HG02943 (cell line): ENCODE data around the gene RHBDL1.

Experiments
- ATAC-seq: cut with Tn5 transposase; IDR thresholded peaks from one replicate; pipeline ENCODE4 v1.9.1; 2021; ENCODE audit warnings: mild to moderate bottlenecking, low read depth, moderate library complexity; ENCODE audit not compliant: unreplicated experiment

Gene RHBDL1

DNA sequence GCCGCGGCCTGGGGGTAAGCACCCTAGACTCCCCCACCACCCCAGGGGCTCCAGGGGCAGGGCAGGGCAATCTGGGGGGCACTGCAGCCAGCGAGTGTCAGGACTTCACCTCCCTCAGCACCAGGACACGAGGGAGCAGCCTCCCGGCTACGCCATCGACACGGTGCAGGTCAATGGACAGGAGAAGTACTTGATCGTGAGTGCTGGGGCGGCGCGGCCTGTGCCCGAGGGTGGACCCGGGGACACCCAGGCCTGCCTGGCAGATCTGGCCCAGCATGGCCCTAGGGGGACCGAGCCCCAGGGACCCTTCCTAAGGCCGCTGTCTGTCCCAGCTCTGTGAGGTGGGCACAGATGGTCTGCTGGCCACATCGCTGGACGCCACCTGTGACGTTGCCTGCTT, 3.1 kb upstream of the RHBDL1 start:
- ATAC-seq, result no peak

DNA sequence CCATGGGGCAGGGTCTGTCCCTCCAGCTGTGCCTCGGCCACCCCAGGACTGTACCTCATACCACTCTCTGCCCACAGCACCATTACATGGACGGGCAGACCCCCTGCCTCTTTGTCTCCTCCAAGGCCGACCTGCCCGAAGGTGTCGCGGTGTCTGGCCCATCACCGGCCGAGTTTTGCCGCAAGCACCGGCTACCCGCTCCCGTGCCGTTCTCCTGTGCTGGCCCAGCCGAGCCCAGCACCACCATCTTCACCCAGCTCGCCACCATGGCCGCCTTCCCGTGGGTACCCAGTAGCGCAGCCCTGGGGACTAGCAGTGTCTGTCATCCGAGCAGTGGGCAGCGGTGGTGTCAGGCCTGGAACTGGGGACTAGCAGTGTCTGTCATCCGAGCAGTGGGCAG, 2.6 kb upstream of the RHBDL1 start:
- ATAC-seq, result no peak

DNA sequence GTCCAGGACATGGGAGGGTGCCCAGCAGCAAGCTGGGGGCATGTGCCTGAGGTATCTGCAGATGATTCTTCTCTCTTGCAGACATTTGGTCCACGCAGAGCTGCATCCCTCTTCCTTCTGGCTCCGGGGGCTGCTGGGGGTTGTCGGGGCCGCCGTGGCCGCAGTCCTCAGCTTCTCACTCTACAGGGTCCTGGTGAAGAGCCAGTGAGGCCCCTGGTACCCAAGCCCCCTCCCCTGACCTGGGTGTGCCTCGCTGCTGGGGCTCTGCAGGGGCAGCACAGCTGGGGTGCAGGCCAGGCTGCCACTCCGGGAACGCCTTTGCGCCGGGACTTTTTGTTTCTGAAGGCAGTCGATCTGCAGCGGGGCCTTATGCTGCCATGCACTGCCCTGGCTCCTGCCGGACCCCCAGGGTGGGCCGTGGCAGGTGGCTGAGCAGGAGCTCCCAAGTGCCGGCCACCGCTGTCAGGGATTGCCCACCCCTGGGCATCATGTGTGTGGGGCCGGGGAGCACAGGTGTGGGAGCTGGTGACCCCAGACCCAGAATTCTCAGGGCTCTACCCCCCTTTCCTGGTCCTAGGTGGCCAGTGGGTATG, 2.0 kb upstream of the RHBDL1 start:
- no peak for ATAC-seq

DNA sequence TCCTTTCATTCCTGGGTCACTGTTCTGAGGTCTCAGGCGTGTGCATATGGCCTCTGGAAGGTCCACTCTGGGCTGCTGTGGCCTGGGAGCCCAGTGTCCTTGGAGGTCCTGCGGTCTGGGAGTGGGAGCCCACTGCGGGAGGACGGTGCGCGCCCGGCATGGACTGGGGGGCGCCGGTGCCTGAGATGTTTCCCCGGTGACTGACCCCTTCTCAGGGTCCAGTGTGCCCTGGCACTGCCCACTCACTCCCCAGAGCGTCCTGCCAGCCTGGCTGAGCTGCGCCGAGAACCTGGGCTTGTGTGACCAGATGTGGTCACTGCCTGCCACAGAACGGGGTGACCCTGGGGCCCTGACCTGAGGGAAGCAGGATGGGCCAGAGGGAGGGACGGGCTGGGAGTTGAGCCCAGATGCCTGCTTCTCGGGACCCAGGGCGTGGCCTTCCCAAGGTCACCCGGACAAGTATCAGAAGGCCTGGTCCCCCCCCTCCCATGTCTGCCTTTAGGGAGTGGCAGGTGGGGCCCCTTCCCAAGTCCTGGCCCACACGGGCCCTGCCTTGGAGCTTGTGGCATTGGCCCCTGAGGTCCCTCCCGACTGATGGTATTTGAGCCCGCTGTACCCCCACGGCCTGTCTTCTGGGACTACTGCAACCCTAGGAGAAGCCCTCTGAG, 1.1 kb upstream of the RHBDL1 start:
- no peak for ATAC-seq

DNA sequence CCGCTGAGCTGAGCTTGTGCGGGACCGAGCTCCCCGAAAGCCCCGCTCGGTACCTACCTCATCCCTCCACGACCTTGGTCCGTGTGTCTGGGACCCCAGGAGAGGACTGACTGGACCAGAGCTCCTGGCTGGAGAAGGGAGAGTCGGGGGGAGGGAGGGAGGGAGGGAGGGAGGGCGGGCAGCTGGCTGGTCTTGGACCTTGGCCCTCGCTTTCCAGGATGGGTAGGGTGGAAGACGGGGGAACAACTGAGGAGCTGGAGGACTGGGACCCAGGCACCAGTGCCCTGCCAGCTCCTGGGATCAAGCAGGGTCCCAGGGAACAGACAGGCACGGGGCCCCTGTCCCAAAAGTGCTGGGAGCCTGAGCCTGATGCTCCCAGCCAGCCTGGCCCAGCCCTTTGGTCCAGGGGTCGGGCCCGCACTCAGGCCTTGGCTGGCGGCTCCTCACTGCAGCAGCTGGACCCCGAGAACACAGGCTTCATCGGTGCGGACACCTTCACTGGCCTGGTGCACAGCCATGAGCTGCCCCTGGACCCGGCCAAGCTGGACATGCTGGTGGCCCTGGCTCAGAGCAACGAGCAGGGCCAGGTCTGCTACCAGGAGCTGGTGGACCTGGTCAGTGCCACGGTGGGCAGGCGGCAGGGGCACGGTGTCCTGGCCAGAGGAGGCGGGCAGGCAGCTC, 553 bp downstream of the RHBDL1 start:
- ATAC-seq, result no peak

DNA sequence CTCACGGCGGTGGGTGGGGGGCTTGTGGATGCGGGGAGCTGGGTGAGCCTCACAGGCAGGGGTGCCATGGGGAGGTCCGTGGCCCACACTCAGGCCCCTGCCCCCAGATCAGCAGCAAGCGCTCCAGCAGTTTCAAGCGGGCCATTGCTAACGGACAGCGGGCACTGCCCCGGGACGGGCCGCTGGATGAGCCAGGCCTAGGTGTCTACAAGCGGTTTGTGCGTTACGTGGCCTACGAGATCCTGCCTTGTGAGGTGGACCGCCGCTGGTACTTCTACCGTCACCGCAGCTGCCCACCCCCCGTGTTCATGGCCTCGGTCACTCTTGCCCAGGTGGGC, 1.1 kb downstream of the RHBDL1 start:
- ATAC-seq, result no peak

DNA sequence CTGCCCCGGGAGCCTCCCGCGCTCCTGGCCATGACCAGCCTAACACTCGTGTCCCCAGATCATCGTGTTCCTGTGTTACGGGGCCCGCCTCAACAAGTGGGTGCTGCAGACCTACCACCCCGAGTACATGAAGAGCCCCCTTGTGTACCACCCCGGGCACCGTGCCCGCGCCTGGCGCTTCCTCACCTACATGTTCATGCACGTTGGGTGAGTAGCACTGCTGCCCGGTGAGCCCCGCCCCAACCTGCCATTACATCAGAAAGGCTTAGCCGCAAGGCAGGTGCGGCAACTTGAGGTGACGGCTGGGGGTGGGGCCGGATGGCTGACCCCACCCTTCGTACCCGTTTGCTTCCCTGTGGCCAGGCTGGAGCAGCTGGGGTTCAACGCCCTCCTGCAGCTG, 1.4 kb downstream of the RHBDL1 start:
- ATAC-seq, result no peak

DNA sequence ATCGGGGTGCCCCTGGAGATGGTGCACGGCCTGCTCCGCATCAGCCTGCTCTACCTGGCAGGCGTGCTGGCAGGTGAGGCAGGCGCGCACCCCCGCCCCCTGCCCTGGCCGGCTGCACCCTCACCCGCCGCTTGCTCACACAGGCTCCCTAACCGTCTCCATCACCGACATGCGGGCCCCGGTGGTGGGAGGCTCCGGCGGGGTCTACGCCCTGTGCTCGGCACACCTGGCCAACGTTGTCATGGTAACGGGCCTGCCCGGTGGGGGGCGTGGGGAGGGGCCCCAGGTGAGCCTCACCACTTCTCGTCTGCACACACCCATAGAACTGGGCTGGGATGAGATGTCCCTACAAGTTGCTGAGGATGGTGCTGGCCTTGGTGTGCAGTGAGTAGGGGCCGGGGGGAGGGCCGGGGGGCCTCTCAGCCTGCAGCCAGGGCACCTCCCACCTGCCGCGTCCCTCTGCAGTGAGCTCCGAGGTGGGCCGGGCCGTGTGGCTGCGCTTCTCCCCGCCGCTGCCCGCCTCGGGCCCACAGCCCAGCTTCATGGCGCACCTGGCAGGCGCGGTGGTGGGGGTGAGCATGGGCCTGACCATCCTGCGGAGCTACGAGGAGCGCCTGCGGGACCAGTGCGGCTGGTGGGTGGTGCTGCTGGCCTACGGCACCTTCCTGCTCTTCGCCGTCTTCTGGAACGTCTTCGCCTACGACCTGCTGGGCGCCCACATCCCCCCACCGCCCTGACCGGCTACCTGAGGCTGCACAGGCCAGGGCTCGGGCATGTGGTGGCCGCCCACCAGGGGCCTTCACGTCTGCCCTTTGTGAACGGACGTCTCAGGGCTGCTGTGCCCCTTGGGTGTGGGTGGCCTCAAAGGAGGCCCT, 2.1 kb downstream of the RHBDL1 start:
- ATAC-seq, result no peak

DNA sequence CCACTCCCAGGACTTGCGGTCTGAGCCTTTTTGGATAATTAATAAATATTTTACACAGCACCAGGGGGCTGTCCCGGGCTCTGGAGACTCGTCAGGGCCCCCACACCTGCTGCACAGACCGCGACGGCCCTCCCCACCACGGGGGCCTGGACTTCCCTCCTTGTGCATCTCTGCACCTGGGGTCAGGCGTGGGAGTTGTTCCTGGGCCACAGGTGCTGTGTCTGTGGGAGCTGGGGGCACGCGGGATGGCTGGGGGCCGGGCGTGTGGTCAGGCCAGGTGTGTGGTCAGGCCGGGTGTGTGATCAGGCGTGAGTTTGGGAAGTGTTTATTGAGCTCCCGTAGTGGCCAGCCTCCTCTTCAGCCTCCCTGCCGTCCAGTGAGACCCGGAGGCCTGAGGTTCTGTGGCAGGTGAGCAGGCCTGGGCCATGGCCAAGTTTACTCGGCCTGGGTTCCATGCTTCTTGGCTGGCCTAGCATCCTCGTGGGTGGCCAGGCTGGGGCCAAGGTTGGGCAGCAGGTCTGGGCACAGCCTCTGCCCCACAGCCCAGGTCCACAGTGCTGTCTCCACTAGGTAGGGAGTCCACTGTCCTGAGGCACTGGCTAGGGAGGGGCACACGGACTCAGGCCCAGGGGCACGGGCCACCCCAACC, 2.9 kb downstream of the RHBDL1 start:
- no peak for ATAC-seq

DNA sequence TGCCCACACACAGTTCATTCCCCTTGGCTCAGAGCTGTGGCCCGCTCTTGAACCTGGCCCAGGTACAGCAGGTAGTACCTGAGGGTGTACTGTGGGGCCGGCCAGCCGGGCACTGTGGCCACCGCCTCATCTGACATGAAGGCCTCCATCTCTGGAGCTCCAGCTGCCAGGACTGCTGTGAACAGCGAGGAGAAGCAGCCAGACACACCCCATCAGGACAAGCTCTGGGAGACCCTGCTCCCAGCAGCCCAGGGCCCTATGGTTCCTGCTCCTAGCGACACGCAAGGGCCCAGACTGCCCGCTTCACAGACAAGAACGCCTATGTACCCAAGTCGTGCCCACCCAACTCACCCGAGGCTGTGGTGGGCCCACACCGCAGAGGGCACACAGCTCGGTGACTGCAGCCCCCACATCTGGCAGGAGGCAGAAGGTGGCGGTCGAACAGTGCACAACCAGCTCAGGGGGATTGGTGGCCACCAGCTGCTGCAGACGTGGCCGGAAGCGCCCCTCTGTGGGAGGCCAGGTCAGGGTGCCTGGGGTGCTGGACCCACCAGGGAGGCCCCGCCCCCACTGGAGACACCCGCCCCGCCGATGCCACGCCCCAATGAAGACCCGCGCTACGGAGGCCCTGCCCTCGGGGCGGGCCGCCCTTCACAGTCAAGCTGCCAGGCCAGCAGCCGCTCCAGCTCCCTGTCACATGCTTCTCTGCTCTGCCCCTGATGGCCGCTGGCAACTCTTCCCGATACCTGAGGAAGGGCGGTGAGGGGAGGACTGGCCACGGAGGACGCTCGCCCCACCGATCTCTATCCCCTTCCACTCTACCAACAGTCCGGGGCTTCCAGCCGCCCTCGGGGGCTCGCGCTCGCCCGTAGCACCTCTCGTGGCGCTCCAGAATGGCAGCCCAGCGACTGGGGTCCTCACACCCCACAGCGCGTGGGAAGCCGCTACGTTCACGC, 3.7 kb downstream of the RHBDL1 start:
- ATAC-seq, result no peak

DNA sequence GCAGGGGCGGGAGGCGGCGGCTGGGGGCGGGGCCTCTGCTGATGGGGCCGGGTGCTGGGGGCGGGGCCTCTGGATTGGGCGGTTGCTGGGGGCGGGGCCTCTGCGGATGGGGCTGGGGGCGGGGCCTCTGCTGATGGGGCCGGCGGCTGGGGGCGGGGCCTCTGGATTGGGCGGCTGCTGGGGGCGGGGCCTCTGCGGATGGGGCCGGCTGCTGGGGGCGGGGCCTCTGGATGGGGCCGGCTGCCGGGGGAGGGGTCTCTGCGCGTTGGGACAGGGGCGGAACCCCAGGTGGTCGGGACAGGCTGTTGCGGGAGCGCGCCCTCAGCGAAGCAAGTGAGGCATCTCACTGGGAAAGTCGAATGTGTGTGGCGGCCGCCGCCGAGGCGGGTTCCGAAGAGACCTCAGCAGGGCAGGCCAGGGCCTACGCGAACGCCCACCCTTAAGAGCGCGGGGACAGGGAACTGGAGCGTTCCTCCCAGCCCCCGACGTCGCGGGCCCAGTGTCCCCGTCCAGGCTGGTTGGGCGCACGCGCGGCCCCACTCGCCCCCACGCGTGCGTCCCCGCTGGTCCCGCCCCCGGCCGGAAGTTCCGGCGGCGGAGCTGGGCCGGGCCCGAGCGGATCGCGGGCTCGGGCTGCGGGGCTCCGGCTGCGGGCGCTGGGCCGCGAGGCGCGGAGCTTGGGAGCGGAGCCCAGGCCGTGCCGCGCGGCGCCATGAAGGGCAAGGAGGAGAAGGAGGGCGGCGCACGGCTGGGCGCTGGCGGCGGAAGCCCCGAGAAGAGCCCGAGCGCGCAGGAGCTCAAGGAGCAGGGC, 4.5 kb downstream of the RHBDL1 start, which contains the start of gene STUB1:
Gene STUB1, plus strand, starts transcription at position 597 of the 811 bp plus-strand sequence. Its CDS starts 116 bp downstream, at position 713.
- ATAC-seq, result peak; percentile 35

DNA sequence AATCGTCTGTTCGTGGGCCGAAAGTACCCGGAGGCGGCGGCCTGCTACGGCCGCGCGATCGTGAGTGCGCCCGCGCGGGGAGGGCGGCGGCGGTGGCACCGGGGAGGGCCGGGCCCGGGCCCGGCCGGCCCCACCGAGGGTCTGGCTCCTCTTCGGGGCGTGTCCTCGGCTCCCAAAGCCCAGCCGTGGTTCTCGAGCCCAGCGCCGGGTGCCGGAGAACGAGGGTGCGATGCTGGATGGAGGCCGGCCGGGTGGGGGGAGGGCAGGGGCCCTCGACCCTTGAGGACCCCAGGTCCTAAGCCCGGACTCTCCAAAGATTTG, 5.1 kb downstream of the RHBDL1 start:
- no peak for ATAC-seq

DNA sequence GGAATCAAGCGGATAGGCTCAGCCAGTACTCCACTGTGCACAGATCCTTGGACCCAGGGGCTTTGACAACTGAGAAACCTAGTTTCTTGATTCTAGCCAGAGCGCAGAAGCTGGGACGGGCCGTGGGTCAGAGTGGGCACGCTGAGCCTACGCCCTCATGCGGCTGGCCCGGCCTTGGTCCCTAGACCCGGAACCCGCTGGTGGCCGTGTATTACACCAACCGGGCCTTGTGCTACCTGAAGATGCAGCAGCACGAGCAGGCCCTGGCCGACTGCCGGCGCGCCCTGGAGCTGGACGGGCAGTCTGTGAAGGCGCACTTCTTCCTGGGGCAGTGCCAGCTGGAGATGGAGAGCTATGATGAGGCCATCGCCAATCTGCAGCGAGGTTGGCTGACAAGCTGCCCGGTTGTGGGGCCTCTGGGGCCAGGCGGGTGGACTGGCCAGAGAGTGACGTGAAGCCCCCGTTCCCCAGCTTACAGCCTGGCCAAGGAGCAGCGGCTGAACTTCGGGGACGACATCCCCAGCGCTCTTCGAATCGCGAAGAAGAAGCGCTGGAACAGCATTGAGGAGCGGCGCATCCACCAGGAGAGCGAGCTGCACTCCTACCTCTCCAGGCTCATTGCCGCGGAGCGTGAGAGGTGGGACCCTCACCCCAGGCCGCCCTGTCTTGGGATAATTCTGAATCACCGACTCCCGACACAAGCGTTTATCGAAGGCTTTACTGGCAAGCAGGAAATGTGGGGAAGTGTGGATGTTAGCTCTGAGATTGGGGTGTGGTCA, 5.7 kb downstream of the RHBDL1 start:
- ATAC-seq, result no peak

DNA sequence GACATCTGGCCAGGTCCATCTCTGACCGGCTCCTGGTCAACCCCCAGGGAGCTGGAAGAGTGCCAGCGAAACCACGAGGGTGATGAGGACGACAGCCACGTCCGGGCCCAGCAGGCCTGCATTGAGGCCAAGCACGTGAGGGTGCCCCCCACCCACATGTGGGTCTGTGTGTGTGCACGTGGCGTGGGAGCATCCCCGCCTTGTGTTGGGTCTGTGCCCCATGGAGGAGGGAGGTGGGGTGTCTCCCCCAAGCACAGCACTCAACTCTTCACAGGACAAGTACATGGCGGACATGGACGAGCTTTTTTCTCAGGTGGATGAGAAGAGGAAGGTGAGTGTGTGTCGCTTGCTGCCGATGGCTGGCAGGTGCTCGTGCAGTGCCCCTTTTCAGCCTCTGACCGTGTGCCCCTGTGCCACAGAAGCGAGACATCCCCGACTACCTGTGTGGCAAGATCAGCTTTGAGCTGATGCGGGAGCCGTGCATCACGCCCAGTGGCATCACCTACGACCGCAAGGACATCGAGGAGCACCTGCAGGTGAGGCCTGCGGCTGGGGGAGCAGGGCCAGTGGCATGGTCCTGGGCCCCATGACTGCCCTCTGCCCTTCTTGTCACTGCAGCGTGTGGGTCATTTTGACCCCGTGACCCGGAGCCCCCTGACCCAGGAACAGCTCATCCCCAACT, 6.4 kb downstream of the RHBDL1 start:
- no peak for ATAC-seq

DNA sequence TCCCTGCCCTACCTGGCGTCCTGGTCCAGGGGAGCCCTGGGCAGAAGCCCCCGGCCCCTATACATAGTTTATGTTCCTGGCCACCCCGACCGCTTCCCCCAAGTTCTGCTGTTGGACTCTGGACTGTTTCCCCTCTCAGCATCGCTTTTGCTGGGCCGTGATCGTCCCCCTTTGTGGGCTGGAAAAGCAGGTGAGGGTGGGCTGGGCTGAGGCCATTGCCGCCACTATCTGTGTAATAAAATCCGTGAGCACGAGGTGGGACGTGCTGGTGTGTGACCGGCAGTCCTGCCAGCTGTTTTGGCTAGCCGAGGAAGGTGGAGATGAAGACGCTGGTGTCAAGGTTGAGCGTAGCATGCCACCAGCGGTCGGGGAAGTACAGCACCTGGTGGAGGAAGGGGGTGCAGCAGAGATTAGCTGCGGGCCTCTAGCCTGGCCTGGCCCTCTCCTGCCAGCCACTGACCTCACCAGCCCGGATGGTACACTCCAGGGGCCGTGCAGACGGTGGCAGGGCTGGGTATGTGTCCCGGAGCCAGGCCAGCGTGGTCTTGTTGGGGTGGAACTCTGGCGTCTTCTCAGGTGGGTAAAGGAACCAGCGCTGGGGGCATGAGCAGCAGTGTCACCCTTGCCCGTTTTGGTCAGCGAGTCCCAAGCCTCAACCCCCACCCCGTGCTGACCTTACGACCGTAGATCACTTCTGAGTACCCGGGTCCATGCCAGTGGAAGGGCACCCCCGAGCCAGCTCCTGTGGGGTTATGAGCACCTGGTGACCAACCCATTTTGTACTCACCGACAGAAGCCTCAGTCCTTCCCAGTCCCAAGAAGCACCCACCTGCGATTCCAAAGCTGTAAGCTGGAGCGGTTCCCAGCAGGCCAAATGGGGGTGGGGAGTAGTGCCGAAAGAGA, 7.3 kb downstream of the RHBDL1 start:
- no peak for ATAC-seq

DNA sequence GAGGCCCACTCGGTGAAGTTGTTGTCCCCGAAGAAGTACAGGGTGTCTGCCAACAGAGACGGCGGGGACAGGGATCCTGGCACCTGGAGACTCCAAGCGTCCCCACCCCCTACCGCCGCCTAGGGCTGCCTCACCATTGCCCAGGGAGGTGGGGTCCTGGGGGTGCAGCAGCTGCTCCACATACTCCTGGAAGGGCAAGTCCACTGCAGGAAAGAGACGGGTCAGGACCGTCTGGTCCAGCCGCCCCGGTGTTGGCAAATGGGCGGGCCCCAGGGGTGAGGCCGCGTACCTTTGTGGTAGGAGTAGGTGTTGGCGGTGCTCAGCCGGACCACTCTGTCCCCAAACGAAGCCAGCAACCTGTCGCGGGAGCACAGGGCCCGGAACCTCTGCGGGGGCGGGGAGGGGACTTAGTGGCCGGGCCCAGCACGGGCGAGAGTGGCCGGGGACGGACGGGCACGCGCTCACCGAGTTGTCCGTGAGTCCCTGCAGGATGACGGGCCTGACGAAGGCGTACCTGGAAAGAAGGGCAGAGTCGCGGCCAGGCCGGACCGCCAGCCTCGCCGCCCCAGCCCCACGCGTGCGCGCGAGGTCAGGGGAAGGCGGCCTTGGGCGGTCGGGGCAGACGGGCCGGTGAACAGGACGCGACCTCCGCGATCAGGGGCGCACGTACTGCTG, 8.1 kb downstream of the RHBDL1 start:
- ATAC-seq, result no peak
